AG09319 (cell line): ENCODE results near the gene NDUFA9.

Source experiments
- DNase-seq: peaks from one replicate; pipeline ENCODE4 v3.0.0-alpha.2; 2010; ENCODE audit warnings: low read depth; ENCODE audit errors: extremely low read depth
- CTCF ChIP-seq: IDR thresholded peaks from 2 replicates; pipeline ENCODE4 v1.5.1; 2011; ENCODE audit warnings: low read depth, mild to moderate bottlenecking, inconsistent platforms, low read length, moderate library complexity

The NDUFA9 gene

GRCh38 chr12:4648501-4649357 lies at the start of gene NDUFA9, which contains the start of gene AKAP3:
Gene NDUFA9 (plus strand): TSS chr12:4649114. CDS start chr12:4649127, 13 bp downstream.
Gene AKAP3 (minus strand): TSS chr12:4649051. CDS start chr12:4638196, 10,855 bp downstream.
- TF ChIP-seq CTCF, result no peak
- DNase-seq, result peak; percentile 56

GRCh38 chr12:4603421-4603820 lies 45.5 kb upstream of the NDUFA9 start:
- TF ChIP-seq CTCF, result no peak
- DNase-seq, result no peak

GRCh38 chr12:4603946-4604345 lies 45.0 kb upstream of the NDUFA9 start:
- no peak for DNase-seq
- no peak for TF ChIP-seq CTCF

GRCh38 chr12:4604684-4605193 lies 44.2 kb upstream of the NDUFA9 start:
- no peak; the same call in none of the 2 replicates for TF ChIP-seq CTCF
- DNase-seq, result peak; percentile 70

GRCh38 chr12:4607056-4607455 lies 41.9 kb upstream of the NDUFA9 start:
- DNase-seq, result no peak
- no peak for TF ChIP-seq CTCF

- TF ChIP-seq CTCF, result no peak
- DNase-seq, result no peak
These were observed 39.8 kb upstream of the NDUFA9 start for GRCh38 chr12:4609071-4609470.

GRCh38 chr12:4610481-4610880 lies 38.4 kb upstream of the NDUFA9 start:
- TF ChIP-seq CTCF, result no peak
- DNase-seq, result no peak
